ENCODE measurements around the gene SIX1.

The SIX1 gene

DNA sequence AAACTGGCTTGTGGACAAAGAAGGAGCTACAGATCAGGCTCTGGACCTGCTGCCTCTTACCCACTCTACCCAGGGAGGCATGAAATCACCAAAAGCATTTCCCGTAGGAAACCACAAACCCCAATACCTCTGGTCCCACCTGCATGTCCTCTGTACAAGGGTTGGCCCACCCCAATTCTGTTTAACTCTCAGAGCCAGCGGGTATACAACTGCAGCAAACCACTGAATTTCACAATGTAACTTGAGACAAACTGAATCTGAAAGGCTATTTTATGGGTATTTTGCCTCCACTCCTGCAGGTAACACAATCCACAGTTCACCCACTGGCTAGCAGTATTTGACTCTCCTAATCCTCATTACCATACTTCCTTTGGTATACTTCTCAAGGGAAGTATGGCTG, 16.5 kb downstream of the SIX1 start:
- H3K9me3 ChIP-seq (ENCODE audit: control insufficient read depth, insufficient read depth, low read depth, low read length), result no peaks in the 10 kb centered on the region
- ChIA-PET CTCF (interaction anchor here (0.5 to 1.3 kb wide), 5 partner anchors 11 to 653 kb away, joined by 3 to 4 read pairs (median 3); no protein-coding TSS in a partner anchor), POLR2A (interaction anchor here (0.9 to 1.3 kb wide), 3 partner anchors 16 to 90 kb away, joined by 3 to 4 read pairs (median 3); partner anchors contain the start of gene SIX1)
- no peak overlapping the region for H3K4me3 ChIP-seq (ENCODE audit: low read depth, low read length)
- no peaks in the 10 kb centered on the region; a peak in 1 of 3 replicates for H3K36me3 ChIP-seq (ENCODE audit: control insufficient read depth in 2 of 2, insufficient read depth in 1 of 2, low read length in 2 of 2)
- peak overlapping the region; percentile 43 for H3K27ac ChIP-seq (ENCODE audit: extremely low read depth, low read depth, low read length)
- peaks cover 38% of the 10 kb centered on the region for H3K4me1 ChIP-seq (ENCODE audit: control insufficient read depth, insufficient read depth, low read length)
- TF ChIP-seq ZBTB8A (tag by site-specific recombination; IDR thresholded peaks at IDR 0.05) (no peak), ZNF366 (tag by site-specific recombination; conservative IDR thresholded peaks at IDR 0.05) (0 out of 2 replicates have a peak, but pooled peaks have one; percentile 22), ZNF416 (tag by site-specific recombination; IDR thresholded peaks at IDR 0.05) (no peak), ZNF239 (tag by site-specific recombination; IDR thresholded peaks at IDR 0.05) (no peak), ZNF571 (tag by site-specific recombination; IDR thresholded peaks at IDR 0.05) (no peak), ZNF274 (IDR thresholded peaks at IDR 0.05; ENCODE audit: low read length) (no peak), ZNF274 (tag by site-specific recombination; IDR thresholded peaks at IDR 0.05; ENCODE audit: borderline replicate concordance) (no peak), ZBTB20 (tag by site-specific recombination; IDR thresholded peaks at IDR 0.05) (no peak), KLF7 (tag by site-specific recombination; IDR thresholded peaks at IDR 0.05; ENCODE audit: borderline replicate concordance) (no peak), ZNF473 (tag by site-specific recombination; IDR thresholded peaks at IDR 0.05) (no peak), ZNF558 (tag by site-specific recombination; IDR thresholded peaks at IDR 0.05) (no peak), ZNF610 (tag by site-specific recombination; IDR thresholded peaks at IDR 0.05; ENCODE audit: borderline replicate concordance) (0 out of 2 replicates have a peak, but pooled peaks have one; percentile 20), SP2 (tag by site-specific recombination; IDR thresholded peaks at IDR 0.05) (no peak), ZNF302 (tag by site-specific recombination; IDR thresholded peaks at IDR 0.05; ENCODE audit: low read depth) (no peak), ZNF324 (tag by site-specific recombination; IDR thresholded peaks at IDR 0.05) (no peak), ZNF701 (tag by site-specific recombination; IDR thresholded peaks at IDR 0.05) (no peak), ZNF670 (tag by site-specific recombination; IDR thresholded peaks at IDR 0.05; ENCODE audit: low read depth) (no peak), ZNF423 (tag by site-specific recombination; IDR thresholded peaks at IDR 0.05) (no peak), ZNF548 (tag by site-specific recombination; IDR thresholded peaks at IDR 0.05) (no peak), ZNF561 (tag by site-specific recombination; IDR thresholded peaks at IDR 0.05; ENCODE audit: borderline replicate concordance) (no peak), ZXDB (tag by site-specific recombination; IDR thresholded peaks at IDR 0.05) (peak; percentile 31; the same call in 1 of the 2 replicates)
- TF ChIP-seq, protein P1, sequence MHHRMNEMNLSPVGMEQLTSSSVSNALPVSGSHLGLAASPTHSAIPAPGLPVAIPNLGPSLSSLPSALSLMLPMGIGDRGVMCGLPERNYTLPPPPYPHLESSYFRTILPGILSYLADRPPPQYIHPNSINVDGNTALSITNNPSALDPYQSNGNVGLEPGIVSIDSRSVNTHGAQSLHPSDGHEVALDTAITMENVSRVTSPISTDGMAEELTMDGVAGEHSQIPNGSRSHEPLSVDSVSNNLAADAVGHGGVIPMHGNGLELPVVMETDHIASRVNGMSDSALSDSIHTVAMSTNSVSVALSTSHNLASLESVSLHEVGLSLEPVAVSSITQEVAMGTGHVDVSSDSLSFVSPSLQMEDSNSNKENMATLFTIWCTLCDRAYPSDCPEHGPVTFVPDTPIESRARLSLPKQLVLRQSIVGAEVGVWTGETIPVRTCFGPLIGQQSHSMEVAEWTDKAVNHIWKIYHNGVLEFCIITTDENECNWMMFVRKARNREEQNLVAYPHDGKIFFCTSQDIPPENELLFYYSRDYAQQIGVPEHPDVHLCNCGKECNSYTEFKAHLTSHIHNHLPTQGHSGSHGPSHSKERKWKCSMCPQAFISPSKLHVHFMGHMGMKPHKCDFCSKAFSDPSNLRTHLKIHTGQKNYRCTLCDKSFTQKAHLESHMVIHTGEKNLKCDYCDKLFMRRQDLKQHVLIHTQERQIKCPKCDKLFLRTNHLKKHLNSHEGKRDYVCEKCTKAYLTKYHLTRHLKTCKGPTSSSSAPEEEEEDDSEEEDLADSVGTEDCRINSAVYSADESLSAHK (tag by site-specific recombination; IDR thresholded peaks at IDR 0.05), result peak; percentile 31; the same call in 1 of the 2 replicates
- TF ChIP-seq, protein P2, sequence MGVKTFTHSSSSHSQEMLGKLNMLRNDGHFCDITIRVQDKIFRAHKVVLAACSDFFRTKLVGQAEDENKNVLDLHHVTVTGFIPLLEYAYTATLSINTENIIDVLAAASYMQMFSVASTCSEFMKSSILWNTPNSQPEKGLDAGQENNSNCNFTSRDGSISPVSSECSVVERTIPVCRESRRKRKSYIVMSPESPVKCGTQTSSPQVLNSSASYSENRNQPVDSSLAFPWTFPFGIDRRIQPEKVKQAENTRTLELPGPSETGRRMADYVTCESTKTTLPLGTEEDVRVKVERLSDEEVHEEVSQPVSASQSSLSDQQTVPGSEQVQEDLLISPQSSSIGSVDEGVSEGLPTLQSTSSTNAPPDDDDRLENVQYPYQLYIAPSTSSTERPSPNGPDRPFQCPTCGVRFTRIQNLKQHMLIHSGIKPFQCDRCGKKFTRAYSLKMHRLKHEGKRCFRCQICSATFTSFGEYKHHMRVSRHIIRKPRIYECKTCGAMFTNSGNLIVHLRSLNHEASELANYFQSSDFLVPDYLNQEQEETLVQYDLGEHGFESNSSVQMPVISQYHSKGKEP (tag by site-specific recombination; IDR thresholded peaks at IDR 0.05), result peak; percentile 72
- TF ChIP-seq, protein P3, sequence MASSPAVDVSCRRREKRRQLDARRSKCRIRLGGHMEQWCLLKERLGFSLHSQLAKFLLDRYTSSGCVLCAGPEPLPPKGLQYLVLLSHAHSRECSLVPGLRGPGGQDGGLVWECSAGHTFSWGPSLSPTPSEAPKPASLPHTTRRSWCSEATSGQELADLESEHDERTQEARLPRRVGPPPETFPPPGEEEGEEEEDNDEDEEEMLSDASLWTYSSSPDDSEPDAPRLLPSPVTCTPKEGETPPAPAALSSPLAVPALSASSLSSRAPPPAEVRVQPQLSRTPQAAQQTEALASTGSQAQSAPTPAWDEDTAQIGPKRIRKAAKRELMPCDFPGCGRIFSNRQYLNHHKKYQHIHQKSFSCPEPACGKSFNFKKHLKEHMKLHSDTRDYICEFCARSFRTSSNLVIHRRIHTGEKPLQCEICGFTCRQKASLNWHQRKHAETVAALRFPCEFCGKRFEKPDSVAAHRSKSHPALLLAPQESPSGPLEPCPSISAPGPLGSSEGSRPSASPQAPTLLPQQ (tag by site-specific recombination; IDR thresholded peaks at IDR 0.05), result peak; percentile 27; the same call in 1 of the 2 replicates
- TF ChIP-seq, protein P4, sequence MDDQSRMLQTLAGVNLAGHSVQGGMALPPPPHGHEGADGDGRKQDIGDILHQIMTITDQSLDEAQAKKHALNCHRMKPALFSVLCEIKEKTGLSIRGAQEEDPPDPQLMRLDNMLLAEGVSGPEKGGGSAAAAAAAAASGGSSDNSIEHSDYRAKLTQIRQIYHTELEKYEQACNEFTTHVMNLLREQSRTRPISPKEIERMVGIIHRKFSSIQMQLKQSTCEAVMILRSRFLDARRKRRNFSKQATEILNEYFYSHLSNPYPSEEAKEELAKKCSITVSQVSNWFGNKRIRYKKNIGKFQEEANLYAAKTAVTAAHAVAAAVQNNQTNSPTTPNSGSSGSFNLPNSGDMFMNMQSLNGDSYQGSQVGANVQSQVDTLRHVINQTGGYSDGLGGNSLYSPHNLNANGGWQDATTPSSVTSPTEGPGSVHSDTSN (CRISPR knock-in tag; IDR thresholded peaks at IDR 0.05), result no peak
- TF ChIP-seq, protein P5, sequence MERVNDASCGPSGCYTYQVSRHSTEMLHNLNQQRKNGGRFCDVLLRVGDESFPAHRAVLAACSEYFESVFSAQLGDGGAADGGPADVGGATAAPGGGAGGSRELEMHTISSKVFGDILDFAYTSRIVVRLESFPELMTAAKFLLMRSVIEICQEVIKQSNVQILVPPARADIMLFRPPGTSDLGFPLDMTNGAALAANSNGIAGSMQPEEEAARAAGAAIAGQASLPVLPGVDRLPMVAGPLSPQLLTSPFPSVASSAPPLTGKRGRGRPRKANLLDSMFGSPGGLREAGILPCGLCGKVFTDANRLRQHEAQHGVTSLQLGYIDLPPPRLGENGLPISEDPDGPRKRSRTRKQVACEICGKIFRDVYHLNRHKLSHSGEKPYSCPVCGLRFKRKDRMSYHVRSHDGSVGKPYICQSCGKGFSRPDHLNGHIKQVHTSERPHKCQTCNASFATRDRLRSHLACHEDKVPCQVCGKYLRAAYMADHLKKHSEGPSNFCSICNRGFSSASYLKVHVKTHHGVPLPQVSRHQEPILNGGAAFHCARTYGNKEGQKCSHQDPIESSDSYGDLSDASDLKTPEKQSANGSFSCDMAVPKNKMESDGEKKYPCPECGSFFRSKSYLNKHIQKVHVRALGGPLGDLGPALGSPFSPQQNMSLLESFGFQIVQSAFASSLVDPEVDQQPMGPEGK (tag by site-specific recombination; IDR thresholded peaks at IDR 0.05), result no peak
- TF ChIP-seq, protein P6, sequence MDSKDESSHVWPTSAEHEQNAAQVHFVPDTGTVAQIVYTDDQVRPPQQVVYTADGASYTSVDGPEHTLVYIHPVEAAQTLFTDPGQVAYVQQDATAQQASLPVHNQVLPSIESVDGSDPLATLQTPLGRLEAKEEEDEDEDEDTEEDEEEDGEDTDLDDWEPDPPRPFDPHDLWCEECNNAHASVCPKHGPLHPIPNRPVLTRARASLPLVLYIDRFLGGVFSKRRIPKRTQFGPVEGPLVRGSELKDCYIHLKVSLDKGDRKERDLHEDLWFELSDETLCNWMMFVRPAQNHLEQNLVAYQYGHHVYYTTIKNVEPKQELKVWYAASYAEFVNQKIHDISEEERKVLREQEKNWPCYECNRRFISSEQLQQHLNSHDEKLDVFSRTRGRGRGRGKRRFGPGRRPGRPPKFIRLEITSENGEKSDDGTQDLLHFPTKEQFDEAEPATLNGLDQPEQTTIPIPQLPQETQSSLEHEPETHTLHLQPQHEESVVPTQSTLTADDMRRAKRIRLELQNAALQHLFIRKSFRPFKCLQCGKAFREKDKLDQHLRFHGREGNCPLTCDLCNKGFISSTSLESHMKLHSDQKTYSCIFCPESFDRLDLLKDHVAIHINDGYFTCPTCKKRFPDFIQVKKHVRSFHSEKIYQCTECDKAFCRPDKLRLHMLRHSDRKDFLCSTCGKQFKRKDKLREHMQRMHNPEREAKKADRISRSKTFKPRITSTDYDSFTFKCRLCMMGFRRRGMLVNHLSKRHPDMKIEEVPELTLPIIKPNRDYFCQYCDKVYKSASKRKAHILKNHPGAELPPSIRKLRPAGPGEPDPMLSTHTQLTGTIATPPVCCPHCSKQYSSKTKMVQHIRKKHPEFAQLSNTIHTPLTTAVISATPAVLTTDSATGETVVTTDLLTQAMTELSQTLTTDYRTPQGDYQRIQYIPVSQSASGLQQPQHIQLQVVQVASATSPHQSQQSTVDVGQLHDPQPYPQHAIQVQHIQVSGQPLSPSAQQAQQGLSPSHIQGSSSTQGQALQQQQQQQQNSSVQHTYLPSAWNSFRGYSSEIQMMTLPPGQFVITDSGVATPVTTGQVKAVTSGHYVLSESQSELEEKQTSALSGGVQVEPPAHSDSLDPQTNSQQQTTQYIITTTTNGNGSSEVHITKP (tag by site-specific recombination; IDR thresholded peaks at IDR 0.05), result peak; percentile 86
